Epithelial cell of esophagus (primary cell): ENCODE results near the gene SMARCB1.

Source experiments
- DNase-seq: peaks from one replicate; pipeline ENCODE4 v3.0.0; 2010; ENCODE audit warnings: low read depth
- H3K4me3 ChIP-seq: 2 replicates; pipeline ENCODE4 v1.5.1; 2011; ENCODE audit warnings: mild to moderate bottlenecking, low read length, control low read depth
- TF ChIP-seq, protein P1 (sequence below): IDR thresholded peaks from 2 replicates; pipeline ENCODE4 v1.5.1; 2011; ENCODE audit warnings: low read depth, mild to moderate bottlenecking, low read length, control low read depth, inconsistent platforms; ENCODE audit not compliant: insufficient read depth; ENCODE audit errors: missing control alignments

SMARCB1 gene

GRCh38 chr22:23834793-23835483 lies 48.2 kb downstream of the SMARCB1 start:
- no peak for DNase-seq
- TF ChIP-seq, protein P1, sequence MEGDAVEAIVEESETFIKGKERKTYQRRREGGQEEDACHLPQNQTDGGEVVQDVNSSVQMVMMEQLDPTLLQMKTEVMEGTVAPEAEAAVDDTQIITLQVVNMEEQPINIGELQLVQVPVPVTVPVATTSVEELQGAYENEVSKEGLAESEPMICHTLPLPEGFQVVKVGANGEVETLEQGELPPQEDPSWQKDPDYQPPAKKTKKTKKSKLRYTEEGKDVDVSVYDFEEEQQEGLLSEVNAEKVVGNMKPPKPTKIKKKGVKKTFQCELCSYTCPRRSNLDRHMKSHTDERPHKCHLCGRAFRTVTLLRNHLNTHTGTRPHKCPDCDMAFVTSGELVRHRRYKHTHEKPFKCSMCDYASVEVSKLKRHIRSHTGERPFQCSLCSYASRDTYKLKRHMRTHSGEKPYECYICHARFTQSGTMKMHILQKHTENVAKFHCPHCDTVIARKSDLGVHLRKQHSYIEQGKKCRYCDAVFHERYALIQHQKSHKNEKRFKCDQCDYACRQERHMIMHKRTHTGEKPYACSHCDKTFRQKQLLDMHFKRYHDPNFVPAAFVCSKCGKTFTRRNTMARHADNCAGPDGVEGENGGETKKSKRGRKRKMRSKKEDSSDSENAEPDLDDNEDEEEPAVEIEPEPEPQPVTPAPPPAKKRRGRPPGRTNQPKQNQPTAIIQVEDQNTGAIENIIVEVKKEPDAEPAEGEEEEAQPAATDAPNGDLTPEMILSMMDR, result no peak
- no peak overlapping the region for H3K4me3 ChIP-seq

DNA sequence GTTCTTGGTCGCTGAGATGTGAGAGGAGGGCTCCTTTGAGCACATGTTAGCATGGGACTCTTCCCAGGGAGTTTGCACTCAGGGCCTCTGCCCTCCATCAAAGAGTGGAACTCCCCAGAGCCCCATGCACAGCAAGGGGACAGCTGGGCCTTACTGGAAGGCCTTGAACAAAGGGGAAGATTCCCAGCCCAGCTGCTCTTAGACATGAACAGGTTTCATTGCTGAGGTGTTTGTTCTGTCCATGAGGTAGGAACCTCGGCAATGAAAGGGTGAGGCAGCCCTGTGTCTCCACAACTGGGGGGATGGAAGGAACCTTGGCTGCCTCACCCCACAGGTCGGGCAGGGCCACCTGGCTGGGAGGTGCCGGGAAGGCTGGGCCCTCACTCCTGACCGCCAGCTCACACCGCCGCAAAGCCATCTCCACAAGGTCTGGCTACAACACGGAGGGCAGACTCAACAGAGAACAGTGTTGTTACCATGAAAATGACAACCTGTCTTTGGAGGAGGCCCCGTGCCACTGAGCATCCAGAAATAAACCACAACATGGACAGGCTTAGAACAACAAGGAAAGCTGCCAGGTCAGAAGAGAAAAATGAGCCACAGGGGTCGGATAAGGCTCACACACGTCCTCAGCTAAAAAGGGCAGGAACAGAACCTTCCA lies 48.8 kb downstream of the SMARCB1 start:
- TF ChIP-seq, protein P1, result no peak
- no peak for DNase-seq
- no peak overlapping the region for H3K4me3 ChIP-seq

- DNase-seq, result no peak
- TF ChIP-seq, protein P1, result no peak
- no peak overlapping the region for H3K4me3 ChIP-seq
These were observed 49.5 kb downstream of the SMARCB1 start for GRCh38 chr22:23836281-23836680.

GRCh38 chr22:23836692-23837495 lies 50.1 kb downstream of the SMARCB1 start:
- no peak overlapping the region for H3K4me3 ChIP-seq

DNA sequence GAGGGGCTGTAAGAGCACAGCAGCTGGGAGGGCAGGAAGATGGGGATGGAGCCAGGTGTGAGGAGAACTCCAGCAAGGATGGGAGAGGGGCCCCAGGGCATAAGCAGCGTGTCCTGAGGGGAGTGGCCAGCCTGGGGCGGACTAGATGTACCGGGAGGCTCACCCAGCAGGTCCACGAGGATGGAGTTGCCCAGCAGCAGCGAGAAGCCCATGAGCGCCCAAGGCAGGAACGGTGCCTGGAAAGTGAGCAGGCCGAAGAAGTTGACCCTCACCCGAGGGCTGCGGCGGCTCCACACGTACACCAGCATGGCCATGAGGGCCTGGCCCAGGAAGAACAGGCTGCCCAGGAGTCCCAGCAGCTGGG lies 50.7 kb downstream of the SMARCB1 start:
- DNase-seq, result no peak
- TF ChIP-seq, protein P1, result no peak
- H3K4me3 ChIP-seq, result no peak overlapping the region

More at GRCh38 chr22:23836692-23837495, 50.1 kb downstream of the SMARCB1 start:
- DNase-seq, result no peak
- TF ChIP-seq, protein P1, result no peak

- DNase-seq, result no peak
- TF ChIP-seq, protein P1, result no peak
- peak overlapping the region; percentile 45 for H3K4me3 ChIP-seq
These were observed 51.3 kb downstream of the SMARCB1 start for GRCh38 chr22:23837911-23838680.
